HG03045 (cell line): ENCODE measurements around the gene TRIM33.
A peak's percentile ranks its signal among the peaks of the same experiment; 100 is the strongest.
"Not testable (repeated sequence)": the region's sequence is repeated elsewhere in the genome, so short reads cannot be mapped to it uniquely, and the experiment has no call there.

Source experiments
- ATAC-seq: cut with Tn5 transposase; IDR thresholded peaks from one replicate; pipeline ENCODE4 v1.9.1; 2021; ENCODE audit warnings: mild to moderate bottlenecking, moderate library complexity; ENCODE audit not compliant: unreplicated experiment

Gene TRIM33

GRCh38 chr1:114512595-114513280 is 1.7 kb upstream of the TRIM33 start:
- ATAC-seq: no peak

- peak; percentile 64 for ATAC-seq
Measured at GRCh38 chr1:114510274-114511031, 550 bp downstream of the TRIM33 start.

GRCh38 chr1:114509596-114510273 is 1.3 kb downstream of the TRIM33 start:
- ATAC-seq: no peak

GRCh38 chr1:114508386-114508898 is 2.6 kb downstream of the TRIM33 start:
- no peak for ATAC-seq

- ATAC-seq: no peak
Measured at GRCh38 chr1:114507513-114507912, 3.5 kb downstream of the TRIM33 start.

GRCh38 chr1:114505148-114505561 is 5.8 kb downstream of the TRIM33 start:
- no peak for ATAC-seq

GRCh38 chr1:114503916-114504422 is 7.0 kb downstream of the TRIM33 start:
- no peak for ATAC-seq

GRCh38 chr1:114502080-114502479 is 8.9 kb downstream of the TRIM33 start:
- ATAC-seq: no peak

- ATAC-seq: no peak
Measured at GRCh38 chr1:114499478-114499877, 11.5 kb downstream of the TRIM33 start.

- no peak for ATAC-seq
Measured at GRCh38 chr1:114496089-114496488, 14.9 kb downstream of the TRIM33 start.

GRCh38 chr1:114495486-114495885 is 15.5 kb downstream of the TRIM33 start:
- ATAC-seq: no peak

- no peak for ATAC-seq
Measured at GRCh38 chr1:114492978-114493377, 18.0 kb downstream of the TRIM33 start.

GRCh38 chr1:114490274-114490693 is 20.7 kb downstream of the TRIM33 start:
- no peak for ATAC-seq

- ATAC-seq: no peak
Measured at GRCh38 chr1:114488739-114489138, 22.3 kb downstream of the TRIM33 start.

GRCh38 chr1:114485286-114485685 is 25.7 kb downstream of the TRIM33 start:
- no peak for ATAC-seq

GRCh38 chr1:114482585-114482984 is 28.4 kb downstream of the TRIM33 start:
- ATAC-seq: peak; percentile 53

- not testable (repeated sequence) for ATAC-seq
Measured at GRCh38 chr1:114479636-114480035, 31.4 kb downstream of the TRIM33 start.

GRCh38 chr1:114479134-114479533 is 31.9 kb downstream of the TRIM33 start:
- no peak for ATAC-seq

- no peak for ATAC-seq
Measured at GRCh38 chr1:114473796-114474195, 37.2 kb downstream of the TRIM33 start.

GRCh38 chr1:114472408-114472807 is 38.6 kb downstream of the TRIM33 start:
- ATAC-seq: no peak

- no peak for ATAC-seq
Measured at GRCh38 chr1:114470681-114471080, 40.3 kb downstream of the TRIM33 start.
